NCI-H1436 (cell line): ENCODE data around the gene ALDOA.

Experiments used
- DNase-seq: peaks from one replicate; lab custom pipeline; 2025; lab: John Stamatoyannopoulos, UW

The ALDOA gene

GRCh38 chr16:30116291-30117207 lies 51.0 kb downstream of the ALDOA start:
- no peak for DNase-seq

GRCh38 chr16:30117768-30118167 lies 52.2 kb downstream of the ALDOA start:
- no peak for DNase-seq

GRCh38 chr16:30119428-30119827 lies 53.9 kb downstream of the ALDOA start:
- no peak for DNase-seq
